ENCODE results near the gene GTSE1.

DNA sequence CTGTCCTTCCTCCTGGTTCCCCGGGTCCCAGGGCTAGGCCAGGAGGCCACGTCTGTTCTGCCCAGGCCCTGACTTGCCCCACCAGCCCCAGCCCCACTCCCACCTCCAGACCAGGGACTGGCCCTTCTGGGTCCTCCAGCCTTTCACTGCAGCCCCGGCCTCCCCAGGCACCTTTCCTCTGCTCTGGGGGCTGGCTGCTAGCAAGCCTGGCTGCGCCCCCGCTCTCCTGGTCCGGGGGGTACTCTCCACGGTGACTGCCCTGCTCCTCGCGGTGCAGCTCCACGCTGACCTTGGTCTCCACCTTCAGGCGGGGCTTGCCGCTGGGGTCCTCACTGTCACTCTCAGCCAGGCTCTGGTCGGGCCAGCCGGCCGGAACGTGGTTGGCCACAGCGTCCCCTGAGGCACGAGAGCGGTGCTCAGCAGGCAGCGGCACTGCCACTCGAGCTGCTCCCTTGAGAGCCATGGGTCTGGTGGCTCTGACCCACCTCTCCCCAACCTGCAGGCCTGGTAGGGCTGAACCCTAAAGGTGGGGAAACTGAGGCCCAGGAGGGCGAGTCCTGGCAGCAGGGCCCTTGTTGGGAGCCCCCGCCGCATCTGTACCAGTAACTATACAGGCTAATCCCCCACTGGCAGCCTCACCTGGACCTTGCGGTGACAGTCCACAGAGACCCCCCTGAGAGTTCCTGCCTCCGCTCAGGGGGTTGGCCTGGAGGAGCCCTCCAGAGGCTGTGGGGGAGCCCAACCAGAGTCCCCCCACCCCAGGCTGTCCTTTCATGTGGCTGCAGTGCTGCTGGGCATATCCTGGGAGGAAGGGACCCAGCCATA, 67.9 kb downstream of the GTSE1 start:
- TF ChIP-seq POLR2AphosphoS5 (IDR thresholded peaks at IDR 0.05; ENCODE audit: low read depth, low read length) (no peak), TAF1 (IDR thresholded peaks at IDR 0.05; ENCODE audit: borderline replicate concordance, insufficient read depth, low read length) (no peak)
